NCI-H1092 treated with DMSO at 0.1 percent for 48 hours (cell line): ENCODE measurements around the gene ZBTB1.
"Not testable (repeated sequence)": the region's sequence is repeated elsewhere in the genome, so short reads cannot be mapped to it uniquely, and the experiment has no call there.

ENCODE experiments used
- DNase-seq: peaks from one replicate; lab custom pipeline; 2025; lab: John Stamatoyannopoulos, UW

Gene ZBTB1

GRCh38 chr14:64496764-64497163, 7.8 kb upstream of the ZBTB1 start:
- DNase-seq: no peak

- DNase-seq: no peak
Measured at GRCh38 chr14:64500088-64500487, 4.5 kb upstream of the ZBTB1 start.

- DNase-seq: no peak
Measured at GRCh38 chr14:64501411-64502171, 3.0 kb upstream of the ZBTB1 start.

GRCh38 chr14:64502456-64502855, 2.1 kb upstream of the ZBTB1 start:
- no peak for DNase-seq

GRCh38 chr14:64502887-64503433, 1.6 kb upstream of the ZBTB1 start:
- DNase-seq: peak; percentile 63

GRCh38 chr14:64503434-64504309, 898 bp upstream of the ZBTB1 start, which contains the start of gene ZBTB25:
Gene ZBTB25 (minus strand): TSS chr14:64503838. CDS start chr14:64490533, 13,305 bp downstream.
- peak; percentile 93 for DNase-seq

GRCh38 chr14:64504897-64505794, 576 bp downstream of the ZBTB1 start:
- peak; percentile 82 for DNase-seq

- no peak for DNase-seq
Measured at GRCh38 chr14:64506721-64507120, 2.2 kb downstream of the ZBTB1 start.

- no peak for DNase-seq
Measured at GRCh38 chr14:64507376-64508156, 3.0 kb downstream of the ZBTB1 start.

- no peak for DNase-seq
Measured at GRCh38 chr14:64508215-64508776, 3.7 kb downstream of the ZBTB1 start.

- DNase-seq: no peak
Measured at GRCh38 chr14:64509036-64509435, 4.5 kb downstream of the ZBTB1 start.

- peak; percentile 80 for DNase-seq
Measured at GRCh38 chr14:64510825-64511671, 6.5 kb downstream of the ZBTB1 start.

- no peak for DNase-seq
Measured at GRCh38 chr14:64513271-64513670, 8.7 kb downstream of the ZBTB1 start.

GRCh38 chr14:64515053-64515452, 10.5 kb downstream of the ZBTB1 start:
- no peak for DNase-seq

GRCh38 chr14:64516969-64517368, 12.4 kb downstream of the ZBTB1 start:
- DNase-seq: no peak

GRCh38 chr14:64517667-64518066, 13.1 kb downstream of the ZBTB1 start:
- DNase-seq: not testable (repeated sequence)

- no peak for DNase-seq
Measured at GRCh38 chr14:64518229-64518628, 13.7 kb downstream of the ZBTB1 start.

GRCh38 chr14:64520699-64521098, 16.1 kb downstream of the ZBTB1 start:
- no peak for DNase-seq

- DNase-seq: no peak
Measured at GRCh38 chr14:64522591-64523355, 18.2 kb downstream of the ZBTB1 start.
